T-helper 9 cell (primary cell): ENCODE results near the gene GIPC1.
A peak's percentile ranks its signal among the peaks of the same experiment; 100 is the strongest.
"Not testable (repeated sequence)": the region's sequence is repeated elsewhere in the genome, so short reads cannot be mapped to it uniquely, and the experiment has no call there.

ENCODE experiments used
- DNase-seq: peaks from one replicate; pipeline ENCODE4 v3.0.0-alpha.2; 2020

GIPC1 gene

DNA sequence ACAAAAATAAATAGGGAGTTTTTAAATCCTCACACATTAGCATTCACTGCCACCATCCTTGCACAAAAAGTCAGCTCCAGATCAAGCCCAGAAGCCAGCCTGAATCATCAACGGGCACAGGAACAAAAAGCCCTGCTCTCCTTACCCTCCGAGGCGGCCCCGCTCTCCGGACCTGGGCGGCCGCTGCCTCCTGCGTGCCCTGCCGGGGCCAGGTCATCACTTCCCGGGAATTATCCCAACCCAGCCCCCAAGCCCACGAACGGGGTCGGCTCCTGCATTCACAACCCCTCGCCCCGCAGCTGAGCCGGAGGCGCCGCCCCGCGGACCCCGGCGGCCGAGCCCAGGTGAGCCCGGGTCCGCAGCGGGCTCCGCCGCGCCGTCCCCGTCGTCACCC is 21.5 kb upstream of the GIPC1 start:
- DNase-seq = no peak

DNA sequence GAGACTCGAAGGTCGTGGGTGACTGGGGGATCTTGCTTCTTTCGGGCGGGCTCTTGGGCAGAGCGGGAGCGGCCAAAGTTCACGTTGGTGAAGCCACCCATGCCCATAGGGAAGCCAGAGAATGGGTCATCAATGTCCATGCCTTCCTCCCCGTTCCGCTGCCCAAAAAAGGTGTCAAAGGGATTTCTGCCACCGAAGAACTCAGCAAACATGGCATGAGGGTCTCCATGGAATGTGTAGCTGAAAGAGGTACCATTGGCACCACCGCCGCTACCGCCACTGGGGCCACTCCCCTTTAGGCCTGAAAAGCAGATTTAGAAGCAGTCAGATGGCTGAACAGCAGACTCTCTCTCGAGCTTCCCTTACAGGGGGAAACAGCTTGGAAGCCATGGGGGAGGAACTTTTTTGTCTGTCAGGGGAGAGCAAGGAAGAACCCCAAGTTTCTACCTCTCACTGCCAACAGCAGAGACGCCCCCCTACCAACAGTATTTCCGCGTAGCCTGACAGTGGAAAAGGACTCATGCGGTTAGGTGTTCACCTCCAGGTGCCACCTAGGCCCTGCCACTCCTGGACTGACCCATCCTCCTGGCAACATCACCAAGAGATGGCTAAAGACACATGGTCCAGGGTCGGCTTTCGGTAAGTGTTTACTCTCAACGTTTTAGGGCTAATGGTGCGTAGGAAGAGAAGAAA is 21.0 kb upstream of the GIPC1 start:
- DNase-seq = no peak

DNA sequence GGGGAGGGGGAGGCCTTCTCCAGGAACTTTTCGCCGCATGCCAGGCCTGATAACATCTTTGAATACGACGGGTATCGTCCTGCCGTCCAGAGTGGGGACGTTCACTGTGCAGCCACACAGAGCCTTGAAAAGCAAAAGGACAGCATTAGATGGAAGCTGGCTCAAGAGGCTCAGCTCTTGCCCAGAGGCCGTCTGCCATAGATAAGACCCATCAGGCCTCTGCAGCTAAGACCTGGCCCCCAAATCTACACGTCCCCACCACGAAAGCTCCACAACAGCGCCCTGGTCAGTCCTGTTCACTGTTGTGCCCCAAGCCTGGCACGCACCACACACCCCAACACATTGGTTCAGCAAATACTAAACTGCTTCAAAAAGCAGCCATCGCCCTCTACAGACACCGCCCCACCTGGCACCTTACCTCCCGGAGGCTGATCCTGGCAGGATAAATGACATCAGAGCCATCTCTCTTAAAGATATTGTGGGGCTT is 20.2 kb upstream of the GIPC1 start:
- no peak for DNase-seq

DNA sequence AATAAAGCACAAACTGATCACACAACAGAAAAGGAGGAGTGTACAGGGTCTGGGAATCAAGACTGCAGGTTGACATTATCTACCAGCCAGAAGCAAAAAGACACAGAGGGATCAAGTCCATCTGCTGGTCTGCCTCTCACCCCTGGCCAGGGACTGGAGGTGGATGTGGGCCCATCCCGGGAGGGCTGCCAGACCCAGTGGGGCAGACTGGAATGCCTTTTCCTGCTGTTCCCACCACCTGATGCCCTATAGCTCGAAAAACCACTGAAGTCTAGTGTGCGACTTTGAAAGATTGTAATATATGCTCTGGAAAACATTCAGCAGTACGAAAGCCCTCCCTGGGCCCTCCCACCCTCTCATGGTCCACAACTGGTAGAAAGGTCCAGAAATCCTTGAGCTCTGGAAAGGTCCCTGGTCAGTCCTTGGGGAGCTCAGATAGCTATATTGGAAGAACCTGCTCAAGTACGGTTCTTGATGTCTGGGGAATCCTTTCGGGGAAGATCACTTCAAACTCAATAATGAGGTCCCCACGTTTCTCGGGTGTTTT is 19.6 kb upstream of the GIPC1 start:
- DNase-seq = no peak

DNA sequence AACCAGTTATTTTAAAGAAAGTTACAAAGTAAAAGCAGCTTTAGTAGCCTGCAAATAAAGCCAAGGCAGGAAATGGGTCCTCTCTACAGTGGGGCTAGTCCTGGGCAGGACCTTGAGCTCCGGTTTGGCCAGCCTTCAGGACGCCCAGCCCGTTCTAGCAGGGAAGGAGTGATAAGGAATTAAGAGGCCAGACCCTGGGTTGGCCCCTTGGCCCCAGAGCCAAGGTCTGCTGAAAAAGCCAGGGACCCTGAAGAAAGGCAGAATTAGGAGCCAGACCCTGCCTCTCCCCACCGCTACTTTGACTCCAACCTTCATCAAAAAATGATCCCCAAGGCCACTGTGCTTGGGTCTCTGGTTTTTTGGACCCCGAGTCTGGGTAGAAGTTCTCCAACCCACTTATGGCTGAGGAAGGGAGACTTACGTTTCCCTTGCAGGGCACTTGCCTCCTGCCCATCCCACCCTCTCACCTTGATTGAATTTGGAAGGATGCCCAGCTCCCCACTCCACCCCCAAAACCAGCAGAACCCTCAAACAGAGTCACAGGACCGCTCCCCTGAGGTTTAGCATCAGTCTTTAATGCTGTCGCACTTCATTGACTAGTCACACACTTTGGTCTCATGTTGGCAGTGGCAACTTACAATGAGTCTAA is 18.4 kb upstream of the GIPC1 start:
- no peak for DNase-seq

DNA sequence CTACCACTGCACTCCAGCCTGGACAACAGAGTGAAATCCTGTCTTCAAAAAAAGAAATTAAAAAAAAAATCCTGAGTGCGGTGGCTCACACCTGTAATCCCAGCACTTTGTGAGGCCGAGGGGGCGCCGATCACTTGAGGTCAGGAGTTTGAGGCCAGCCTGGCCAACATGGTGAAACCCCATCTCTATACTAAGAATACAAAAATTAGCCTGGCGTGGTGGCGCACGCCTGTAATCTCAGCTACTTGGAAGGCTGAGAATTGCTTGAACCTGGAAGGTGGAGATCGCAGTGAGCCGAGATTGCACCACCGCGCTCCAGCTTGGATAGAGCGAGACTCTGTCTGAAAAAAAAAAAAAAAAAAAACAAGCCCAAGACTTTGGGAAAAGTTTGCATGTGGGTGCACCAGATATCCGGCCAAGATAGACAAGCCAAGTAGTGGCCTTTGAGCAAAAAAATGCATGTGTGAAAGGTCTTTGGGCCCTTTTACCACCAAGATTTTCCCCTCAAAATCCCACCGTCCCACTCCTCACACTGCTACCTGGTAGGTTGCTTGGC is 16.6 kb upstream of the GIPC1 start:
- DNase-seq = no peak

DNA sequence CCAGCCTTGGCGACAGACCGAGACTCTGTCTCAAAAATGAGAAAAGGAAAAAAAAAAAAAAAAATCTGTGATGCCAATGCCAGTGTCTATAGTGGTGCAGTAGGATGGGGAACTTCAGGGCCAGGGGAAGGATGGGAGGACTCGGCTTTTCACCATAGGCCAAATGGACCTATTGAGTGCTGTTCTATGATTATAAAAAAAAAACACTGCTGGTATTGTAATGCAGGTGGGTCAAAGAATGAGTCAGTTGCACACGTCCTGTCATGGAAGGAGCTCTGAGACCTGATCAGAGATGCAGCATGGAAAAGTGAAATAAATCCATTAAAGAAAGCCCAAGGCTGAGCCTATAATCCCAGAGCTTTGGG is 15.3 kb upstream of the GIPC1 start:
- DNase-seq = no peak

DNA sequence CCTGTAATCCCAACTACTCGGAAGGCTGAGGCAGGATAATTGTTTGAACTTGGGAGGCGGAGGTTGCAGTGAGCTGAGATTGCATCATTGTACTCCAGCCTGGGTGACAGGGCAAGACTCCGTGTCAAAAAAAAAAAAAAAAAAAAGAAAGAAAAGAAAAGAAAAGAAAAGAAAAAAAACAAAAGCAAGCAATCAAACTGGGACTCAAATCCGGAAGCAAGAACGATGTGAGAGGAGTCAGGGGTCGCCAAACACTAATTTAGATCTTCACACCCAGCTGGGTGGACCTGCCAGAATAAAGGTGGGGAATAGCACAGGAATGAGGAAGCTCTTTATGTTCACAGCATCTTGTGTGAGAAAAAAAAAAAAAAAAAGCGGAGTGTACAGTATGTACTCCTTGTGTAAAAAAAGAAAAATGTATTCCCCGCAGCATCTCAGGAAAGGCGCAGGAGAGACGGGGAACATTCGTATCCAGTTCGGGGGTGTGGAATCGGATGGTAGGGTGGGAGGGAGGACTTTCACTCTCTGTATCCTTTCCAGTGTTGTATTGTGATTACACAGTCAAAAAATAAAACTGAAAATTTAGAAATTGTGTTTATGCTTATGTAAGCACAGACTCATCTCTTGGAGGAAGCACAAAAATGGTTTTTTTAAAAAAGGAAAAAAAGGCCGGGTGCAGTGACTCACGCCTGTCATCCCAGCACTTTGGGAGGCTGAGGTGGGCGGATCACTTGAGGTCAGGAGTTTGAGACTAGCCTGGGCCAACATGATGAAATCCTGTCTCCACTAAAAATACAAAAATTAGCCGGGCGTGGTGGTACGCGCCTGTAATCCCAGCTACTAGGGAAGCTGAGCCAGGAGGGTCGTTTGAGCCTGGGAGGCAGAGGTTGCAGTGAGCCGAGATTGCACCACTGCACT is 14.6 kb upstream of the GIPC1 start:
- DNase-seq = no peak

DNA sequence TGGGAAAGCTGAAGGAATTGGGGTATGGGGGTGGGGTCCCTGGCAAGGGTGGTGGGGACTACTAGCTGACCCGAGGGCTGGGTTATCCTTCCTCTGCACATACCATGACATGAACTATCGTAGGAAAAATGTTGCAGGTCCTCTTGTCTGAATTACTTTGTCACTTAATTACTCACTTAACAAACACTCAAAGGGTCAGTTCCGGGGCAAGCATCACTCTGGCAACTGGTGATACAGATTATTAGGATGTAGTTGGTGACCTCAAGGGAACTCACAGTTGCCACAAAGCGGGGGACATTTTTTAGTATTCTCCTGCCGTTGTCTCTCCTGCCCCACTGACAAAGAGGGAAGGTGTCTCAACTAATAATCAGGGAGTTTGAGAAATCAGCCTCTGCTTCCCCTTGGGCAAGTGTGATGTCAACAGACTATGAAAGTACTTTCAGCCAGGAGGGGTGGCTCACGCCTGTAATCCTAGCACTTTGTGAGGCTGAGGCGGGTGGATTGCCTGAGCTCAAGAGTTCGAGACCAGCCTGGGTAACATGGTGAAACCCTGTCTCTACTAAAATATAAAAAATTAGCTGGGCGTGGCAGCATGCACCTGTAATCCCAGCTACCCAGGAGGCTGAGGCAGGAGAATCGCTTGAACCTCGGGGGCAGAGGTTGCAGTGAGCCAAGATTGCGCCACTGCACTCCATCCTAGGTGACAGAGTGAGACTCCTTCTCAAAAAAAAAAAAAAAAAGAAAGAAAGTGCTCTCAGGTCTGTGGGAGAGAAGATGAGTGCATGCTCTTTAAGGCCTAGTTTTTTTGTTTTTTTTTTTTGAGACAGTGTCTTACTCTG is 12.0 kb upstream of the GIPC1 start:
- DNase-seq = no peak

DNA sequence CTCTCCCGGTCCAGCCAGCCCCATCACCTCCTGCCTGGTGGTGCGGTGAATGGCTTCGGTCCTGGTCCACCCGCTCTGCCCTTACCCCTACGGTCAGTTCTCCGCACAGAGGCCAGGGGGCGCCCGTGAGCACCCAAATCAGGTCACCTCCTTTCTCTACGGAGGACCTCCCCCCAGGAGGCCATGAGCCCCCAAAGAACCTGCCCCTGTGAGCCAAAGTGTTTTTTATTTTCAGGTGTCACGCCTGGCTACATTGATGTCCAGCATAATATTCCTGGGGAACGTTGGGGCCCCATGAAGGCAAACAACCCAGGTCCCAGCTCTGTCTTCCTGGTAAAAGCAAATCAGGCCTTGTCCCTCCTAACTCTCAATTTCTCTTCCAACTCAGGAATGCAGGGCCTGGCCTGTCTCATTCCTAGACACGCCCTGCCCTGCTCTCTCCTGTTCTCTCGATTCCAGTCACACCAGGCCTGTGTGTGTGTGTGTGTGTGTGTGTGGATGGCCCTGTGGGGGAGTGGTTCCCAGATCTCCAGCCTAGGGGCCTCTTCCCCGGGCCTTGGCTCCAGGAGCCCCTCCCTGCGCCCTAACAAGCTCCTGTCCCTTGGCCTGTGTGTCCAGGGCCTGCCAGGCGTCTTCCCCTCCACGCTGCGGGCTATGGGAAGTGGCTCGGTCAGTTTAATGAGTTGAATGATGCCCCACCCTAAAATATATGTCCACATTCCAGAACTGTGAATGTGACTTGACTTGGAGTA is 9.7 kb upstream of the GIPC1 start:
- DNase-seq = peak; percentile 71

DNA sequence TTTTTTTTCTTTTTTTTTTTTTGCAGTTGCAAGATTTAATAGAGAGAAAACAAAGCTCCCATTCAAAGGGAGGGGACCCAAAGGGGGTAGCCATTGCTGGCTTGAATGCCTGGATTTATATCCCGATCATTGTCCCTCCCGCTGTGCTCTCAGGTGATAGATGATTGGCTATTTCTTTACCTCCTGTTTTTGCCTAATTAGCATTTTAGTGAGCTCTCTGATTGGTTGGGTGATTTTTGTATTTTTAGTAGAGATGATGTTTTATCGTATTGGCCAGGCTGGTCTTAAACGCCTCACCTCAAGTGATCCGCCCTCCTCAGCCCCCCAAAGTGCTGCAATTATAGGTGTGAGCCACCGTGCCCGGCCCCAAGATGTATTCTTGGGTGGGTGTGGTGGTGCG is 8.6 kb upstream of the GIPC1 start:
- DNase-seq = not testable (repeated sequence)

DNA sequence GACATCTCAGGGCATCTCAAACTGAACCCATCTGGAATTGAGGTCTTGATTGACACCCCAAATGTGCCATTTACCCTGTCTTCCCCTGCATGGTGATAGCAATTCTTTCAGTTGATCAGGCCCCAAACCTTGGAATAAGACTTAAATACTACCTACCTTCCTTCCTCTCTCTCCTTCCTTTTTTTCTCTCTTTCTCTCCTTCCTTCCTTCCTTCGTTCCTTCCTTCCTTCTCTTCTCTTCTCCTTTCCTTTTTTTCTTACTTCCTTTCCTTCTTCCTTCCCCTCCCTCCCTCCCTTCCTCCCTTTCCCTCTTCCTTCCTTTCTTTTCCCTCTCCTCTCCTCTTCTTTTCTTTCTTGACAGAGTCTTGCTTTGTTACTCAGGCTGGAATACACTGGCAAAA is 7.4 kb upstream of the GIPC1 start:
- no peak for DNase-seq

DNA sequence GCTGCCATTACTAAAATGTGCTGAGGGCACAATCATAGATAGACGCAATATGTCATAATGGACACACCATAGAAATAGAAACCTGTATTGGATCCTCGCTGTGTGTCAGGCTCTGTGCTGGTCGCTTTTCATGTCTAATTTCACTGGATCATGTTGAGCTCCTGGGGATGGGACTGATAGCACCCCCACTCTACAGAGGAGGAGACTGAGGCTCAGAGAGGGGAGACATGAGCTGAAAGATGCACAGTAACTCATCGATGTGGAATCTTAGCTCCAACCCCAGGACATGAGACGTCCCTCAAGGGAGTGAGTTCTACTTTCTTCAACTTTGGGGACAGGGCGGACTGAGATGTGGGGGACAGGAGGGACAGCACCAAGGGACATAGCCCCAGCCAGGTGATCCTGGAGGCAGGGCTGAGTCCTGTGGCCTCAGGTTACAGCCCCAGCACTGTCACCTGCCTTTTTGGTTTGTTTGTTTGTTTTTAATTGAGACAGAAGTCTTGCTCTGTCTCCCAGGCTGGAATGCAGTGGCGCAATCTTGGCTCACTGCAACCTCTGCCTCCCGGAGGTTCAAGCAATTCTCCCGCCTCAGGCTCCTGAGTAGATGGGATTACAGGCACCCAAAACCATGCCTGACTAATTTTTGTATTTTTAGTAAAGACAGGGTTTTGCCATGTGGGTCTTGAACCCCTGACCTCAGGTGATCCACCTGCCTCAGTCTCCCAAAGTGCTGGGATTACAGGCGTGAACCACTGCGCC is 6.6 kb upstream of the GIPC1 start:
- DNase-seq = no peak

DNA sequence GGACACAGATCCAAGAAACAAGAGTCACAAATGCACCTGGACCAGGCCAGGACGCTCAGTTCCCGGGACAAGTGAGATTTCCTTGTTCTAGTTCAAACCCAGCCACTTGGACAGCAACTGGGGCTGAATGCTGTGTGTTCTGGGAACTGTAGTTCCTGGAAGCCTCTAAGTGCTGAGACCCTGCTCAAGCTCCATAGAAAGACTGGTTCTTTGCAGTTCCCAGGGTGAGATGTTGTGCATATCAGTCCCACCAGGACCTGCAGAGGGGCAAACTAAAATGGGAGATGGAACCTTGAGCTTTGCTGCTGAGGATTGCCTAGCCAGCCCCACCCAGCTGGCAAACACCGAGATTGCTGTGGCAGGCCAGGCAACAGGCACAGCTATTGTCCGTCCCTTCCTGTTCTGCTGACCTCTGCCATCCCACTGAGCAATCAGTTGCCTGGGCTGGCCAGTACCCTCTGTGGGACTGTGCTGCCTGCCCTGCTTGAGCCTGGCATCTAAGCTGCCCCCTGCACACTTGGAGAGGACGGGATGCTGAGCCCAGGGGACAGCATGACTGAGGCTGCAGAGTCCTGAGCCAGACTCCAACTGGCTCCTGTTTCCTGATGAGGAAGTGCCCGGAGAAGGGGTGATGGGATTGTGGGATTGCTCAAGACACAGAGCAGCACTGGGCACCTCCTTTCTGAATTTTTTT is 1.4 kb upstream of the GIPC1 start:
- DNase-seq = no peak

DNA sequence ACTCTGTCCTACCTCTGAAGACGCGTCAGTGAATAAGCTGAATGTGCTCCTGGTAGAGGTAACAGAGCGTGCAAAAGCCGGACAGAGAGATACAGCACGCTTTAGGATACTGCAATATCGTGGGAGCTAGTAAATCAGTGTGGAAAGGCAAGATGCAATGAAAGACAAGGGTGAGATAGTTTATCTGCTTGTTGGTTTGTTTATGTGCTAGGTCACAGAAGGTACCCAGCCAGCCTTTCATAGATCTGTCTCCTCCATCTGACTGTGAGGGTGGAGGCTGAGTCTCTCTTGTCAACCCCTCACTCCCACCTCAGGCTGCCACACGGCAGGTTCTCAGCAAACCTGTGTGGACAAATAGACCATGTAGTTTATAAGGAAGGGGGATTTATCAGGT is 904 bp upstream of the GIPC1 start:
- DNase-seq = no peak

DNA sequence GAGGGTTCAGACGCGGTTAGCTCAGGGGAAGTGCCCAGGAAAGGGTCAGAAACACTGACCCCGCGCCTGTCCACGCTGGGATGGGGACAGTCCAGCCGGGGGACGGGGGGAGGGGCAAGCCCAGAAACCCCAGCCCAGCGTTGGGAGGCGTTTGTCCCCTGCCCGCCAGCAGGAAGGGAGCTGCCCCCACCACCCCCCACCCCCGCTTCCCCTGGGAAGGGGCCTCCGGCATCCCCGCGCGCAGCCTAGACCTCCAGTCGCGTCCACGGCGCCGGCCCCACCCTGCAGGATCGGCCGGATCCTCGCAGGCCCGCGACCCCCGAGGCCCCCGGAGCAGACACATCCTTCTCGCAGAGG is 277 bp downstream of the GIPC1 start:
- DNase-seq = no peak

DNA sequence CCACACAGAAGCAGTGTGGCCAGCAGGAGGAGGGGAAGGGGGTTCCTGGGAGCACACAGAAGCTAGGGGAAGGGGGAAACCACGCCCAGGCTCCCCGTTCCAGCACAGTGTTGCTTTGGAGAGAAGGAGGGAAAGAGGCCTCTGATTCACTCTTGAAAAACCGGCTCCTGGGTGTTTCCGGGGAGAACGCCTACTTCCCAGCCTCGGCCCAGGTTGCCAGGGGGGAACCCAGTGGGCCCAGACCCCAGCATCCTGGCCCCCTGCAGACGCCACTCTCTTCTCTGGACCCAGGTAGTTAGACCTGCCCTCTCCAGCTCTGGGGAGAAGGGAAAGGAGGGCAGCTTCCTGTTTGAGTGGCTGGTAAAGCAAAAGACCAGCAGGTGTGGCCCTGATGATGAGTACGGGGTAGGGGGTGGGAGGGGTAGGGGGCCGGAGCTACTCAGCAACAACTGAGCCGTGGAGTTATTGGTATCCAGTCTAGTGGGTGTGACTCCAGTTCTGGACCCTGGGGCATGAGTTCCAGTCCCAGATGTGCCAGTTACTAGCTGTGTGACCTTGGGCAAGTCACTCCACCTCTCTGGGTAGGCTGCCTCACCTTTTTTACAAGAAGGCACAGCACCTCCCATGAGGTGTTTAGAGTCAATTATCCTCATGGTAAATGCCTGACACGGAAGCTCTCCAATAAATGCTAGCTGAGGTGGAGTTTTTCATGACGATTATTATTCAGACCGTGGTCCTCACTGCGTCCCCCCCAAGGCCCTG is 836 bp downstream of the GIPC1 start:
- DNase-seq = no peak

DNA sequence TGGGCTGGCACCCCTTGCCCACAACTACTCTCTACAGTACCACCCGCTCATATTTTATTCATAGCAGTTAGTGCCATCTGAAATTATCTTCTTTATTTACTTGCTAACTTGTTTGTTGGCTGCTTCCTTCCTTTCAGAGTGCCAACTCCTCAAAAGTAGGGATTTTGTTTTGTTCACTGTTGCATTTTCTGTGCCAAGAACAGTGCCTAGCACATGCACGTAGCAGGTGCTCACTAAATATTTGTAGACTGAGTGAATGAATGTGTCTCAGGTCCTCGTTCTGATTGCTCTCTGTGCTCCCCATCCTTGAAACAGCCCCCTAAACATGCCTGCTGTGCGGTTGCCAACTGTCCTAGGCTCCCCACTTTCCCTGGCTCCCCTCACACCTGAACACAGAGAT is 1.5 kb downstream of the GIPC1 start:
- no peak for DNase-seq

DNA sequence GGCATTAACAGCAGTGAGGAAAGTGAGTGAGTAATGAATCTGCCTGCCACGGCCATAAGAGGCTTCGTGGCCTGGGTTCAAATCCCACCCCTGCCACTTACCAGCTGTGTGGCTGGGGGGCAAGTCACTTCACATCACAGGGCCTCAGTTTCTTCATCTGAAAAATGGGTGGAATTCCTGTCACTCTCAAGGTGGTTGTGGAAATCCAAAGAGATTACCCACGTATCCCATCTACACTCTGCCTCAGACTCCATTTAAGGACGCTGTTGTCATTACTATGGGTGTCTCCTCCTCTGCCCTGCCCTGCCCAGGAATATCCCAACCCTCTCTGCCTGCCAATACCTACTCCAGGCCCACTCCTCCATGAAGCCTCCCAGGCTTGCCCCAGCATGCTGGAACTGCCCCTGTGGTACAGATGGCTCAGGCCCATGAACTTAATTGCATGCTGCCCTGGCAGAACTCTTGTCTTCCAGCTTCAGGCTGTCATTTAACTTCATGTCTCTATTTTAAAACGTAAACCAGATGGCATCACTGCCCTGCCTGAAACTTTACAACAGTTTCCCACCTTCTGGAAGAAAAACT is 3.1 kb downstream of the GIPC1 start:
- no peak for DNase-seq
